Hematopoietic multipotent progenitor cell (in vitro differentiated cells): Measurements from ENCODE around the gene HIVEP3. TPM values are rescaled to one million over a fixed set of nuclear protein-coding genes. Genes with fewer than 3 reads are reported as not detected.
A peak's percentile ranks its signal among the peaks of the same experiment; 100 is the strongest.

Experiments
- DNase-seq, 3 donors: peaks; one replicate each; pipeline ENCODE4 v3.0.0-alpha.2; 2011 to 2015; ENCODE audit warnings: low read depth in 2 of 3, low spot score in 2 of 3
- total RNA-seq: library from RNA; depleted of rRNA; stranded (reverse); fragments of >200 nt; gene quantifications from one replicate; pipeline ENCODE4 v1.2.3, GENCODE V29; 2012

The HIVEP3 gene
- total RNA-seq, 1 donor = 4.6 TPM

DNA sequence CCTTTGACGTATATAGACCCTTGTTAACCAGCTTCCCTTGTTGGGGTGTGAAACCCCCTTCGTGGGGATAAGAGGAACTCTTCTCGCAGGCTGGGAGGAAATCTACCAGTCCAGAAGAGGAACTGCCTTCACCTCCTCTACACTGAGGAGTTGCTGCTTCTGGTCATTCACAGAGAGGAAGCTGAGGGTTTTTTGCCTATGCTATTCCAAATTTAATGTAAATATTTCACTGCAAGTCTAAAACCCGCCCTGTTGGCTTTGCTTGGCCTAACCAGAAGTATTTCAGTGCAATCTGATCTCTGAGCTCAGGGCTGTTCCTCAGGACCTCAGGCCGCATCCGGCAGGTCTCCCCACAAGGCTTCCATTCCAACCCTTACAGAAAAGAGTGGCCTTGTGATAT, 150.1 kb downstream of the HIVEP3 start:
- peak in 2 of 3 donors; percentile 55 to 74 for DNase-seq

DNA sequence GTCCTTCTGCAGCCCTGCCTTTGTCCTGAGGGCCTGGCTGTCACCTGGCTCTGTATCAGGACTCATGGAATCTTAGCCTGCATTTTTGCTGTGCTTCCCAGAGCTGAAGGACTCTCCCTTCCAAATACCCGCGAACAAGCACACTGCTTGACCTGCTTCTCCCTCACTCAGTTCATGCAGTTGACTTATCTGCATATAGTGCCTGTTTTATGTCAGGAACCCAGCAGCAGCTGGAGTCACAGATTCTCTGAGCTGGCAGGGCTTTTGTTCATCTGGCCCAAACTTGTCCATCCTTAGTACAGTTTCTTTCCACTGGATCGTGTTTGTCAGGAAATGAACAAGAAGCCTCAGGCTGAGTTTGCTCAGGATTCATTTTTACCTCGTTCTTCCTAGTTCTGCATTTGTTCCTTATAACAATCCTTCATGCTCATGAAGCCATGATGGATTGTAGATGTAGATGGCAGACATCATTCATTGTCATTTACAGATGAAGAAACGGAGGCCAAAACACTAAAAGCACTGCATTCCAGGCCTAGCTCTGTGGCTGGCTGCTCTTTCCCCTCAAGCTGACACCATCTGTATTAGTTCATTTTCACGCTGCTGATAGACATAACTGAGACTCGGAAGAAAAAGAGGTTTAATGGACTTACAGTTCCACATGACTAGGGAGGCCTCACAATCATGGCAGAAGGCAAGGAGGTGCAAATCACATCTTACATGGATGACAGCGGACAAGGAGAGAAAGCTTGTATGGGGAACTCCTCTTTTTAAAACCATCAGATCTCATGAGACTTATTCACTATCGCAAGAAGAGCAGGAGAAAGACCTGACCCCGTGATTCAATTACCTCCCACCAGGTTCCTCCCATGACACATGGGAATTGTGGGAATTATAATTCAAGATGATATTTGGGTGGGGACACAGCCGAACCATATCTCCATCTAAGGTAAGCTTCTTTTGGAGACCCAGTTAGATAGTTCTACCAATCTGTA, 150.9 kb downstream of the HIVEP3 start:
- DNase-seq = no peak

- DNase-seq = no peak
These were observed 152.2 kb downstream of the HIVEP3 start for GRCh38 chr1:41766546-41766945.

GRCh38 chr1:41766041-41766440, 152.7 kb downstream of the HIVEP3 start:
- DNase-seq = no peak

- peak in 1 of 3 donors; percentile 60 for DNase-seq
These were observed 153.6 kb downstream of the HIVEP3 start for GRCh38 chr1:41765152-41765551.

- no peak for DNase-seq
These were observed 154.1 kb downstream of the HIVEP3 start for GRCh38 chr1:41764656-41765055.

- no peak for DNase-seq
These were observed 155.9 kb downstream of the HIVEP3 start for GRCh38 chr1:41762777-41763176.

DNA sequence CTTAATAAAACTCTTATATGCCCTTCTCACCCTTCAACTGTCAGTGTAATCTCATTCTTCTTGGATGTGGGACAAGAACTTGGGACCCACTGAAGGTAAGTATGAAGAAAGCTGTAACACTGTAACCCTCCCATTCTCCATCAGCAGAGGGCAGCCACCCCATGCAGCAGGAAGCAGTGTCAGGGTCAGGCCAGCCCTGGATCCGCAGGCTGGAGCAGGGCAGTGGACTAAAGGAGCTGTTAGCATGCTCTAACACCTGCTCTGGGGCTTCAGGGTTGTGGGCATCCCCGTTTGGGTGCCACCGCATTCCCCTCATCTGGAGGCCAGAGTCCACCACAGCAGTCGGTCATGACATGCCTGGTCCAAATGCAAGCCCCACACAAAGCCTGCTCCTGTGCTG, 156.5 kb downstream of the HIVEP3 start:
- no peak for DNase-seq

- DNase-seq = no peak
These were observed 159.7 kb downstream of the HIVEP3 start for GRCh38 chr1:41758904-41759548.

DNA sequence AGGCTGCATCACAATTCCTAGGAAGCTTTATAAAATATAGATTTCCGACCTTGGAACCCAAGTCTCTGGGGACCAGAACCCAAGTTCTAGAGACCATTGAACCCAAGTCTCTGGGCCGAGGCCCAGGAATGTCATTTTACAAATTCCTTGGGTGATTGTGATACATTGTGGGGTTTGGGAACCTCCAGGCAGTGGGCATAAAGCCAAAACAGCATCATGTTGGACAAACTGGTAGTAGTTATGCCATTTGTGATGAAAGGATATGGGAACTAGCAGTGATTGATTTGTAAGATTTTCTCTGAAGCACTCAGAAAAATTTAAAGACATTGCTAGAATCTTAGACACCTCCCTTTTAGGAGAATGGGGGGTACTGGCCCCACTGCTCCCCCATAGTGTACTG, 160.2 kb downstream of the HIVEP3 start:
- no peak for DNase-seq

DNA sequence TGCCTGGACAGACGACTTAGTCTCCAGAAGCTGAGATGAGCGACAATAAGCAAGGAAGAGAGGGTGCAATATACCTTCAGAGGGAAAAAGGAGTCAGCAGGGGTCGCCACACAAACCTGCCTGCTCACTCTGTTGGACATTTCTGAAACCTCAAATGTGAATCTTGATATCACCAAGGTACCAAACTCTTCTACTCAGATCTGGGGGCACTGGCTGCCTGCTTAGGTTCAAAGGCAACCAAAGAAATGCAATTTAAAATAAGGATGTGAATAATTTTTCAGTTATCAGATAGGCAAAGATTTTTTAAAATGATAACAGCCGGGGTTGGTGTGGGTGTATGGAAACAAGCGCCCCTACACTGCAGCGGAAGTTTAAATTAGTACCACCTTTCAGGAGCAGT, 164.2 kb downstream of the HIVEP3 start:
- DNase-seq = no peak

DNA sequence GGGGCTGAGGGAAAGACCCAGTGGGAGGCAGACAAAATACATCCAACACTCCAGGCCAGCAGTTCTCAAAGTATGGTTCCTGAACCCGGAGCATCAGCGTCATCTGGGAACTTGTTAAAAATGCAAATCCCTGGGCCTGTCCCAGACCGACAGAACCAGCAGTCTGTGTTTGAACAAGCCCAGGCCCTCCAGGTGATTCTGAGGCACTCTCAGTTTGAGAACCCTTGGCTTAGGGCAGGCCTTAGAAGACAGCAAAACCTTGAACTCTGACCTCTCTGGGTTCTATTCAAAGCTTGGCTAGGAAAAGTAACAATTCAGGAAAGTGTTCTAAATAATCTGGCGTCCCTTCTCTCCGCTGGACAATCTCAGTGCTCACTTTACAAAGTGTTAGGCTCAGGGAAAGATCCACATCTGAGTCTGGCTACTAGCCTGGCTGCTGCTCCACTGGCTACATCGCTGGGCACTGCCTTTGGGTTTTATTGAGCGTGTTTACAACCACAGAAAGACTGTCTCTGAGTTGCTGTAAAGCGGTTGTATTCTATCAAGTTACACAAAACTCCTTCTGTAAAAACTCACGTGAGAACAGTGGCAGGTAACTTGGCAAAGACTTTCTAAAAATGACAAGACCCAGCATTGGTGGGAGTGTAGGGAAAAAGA, 166.1 kb downstream of the HIVEP3 start:
- no peak for DNase-seq

GRCh38 chr1:41751804-41752513, 166.8 kb downstream of the HIVEP3 start:
- DNase-seq = no peak

- no peak for DNase-seq
These were observed 168.6 kb downstream of the HIVEP3 start for GRCh38 chr1:41749991-41750745.

- no peak for DNase-seq
These were observed 173.7 kb downstream of the HIVEP3 start for GRCh38 chr1:41745022-41745421.

GRCh38 chr1:41743366-41743765, 175.4 kb downstream of the HIVEP3 start:
- no peak for DNase-seq

DNA sequence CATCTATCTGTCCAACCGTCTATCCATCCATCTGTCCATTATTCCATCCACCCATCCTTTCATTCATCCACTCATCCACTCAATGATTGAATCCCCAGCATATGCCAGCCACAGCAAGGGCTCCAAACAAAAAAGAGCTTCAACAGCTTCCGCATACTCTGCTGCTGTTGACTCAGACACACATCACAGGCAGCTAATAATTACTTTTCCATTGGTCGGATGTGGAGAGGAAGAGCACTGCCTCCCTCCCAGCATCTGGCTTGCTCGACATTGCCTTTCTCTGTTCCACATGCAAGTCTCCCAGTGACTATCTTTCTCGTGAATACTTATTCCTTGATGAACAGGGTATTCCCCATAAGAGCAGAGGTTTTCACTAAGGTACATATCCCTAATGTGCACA, 176.5 kb downstream of the HIVEP3 start:
- no peak for DNase-seq

DNA sequence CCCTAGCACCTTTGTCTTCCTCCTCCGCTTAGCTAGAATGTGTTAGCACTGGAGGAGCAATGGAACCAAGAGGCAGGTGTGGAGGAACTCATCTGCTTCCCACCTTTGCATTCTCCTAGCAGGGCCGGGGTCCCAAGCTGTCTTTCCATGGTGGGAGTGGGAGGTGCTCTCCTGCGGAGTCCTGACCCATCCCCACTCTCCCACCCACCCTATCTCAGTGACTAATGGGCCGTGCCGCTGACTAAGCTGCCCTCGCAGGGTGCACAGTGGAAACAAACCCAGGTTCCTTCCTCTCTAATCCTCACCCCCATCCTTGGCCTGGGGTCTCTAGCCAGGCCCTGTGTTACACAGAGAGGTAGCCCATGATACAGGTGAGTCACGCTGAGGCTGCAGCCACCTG, 177.5 kb downstream of the HIVEP3 start:
- no peak for DNase-seq

GRCh38 chr1:41740630-41741239, 178.0 kb downstream of the HIVEP3 start:
- DNase-seq = no peak

GRCh38 chr1:41740058-41740457, 178.7 kb downstream of the HIVEP3 start:
- no peak for DNase-seq
